Measurements from ENCODE around the gene JAKMIP1.
A peak's percentile ranks its signal among the peaks of the same experiment; 100 is the strongest.

Gene JAKMIP1

DNA sequence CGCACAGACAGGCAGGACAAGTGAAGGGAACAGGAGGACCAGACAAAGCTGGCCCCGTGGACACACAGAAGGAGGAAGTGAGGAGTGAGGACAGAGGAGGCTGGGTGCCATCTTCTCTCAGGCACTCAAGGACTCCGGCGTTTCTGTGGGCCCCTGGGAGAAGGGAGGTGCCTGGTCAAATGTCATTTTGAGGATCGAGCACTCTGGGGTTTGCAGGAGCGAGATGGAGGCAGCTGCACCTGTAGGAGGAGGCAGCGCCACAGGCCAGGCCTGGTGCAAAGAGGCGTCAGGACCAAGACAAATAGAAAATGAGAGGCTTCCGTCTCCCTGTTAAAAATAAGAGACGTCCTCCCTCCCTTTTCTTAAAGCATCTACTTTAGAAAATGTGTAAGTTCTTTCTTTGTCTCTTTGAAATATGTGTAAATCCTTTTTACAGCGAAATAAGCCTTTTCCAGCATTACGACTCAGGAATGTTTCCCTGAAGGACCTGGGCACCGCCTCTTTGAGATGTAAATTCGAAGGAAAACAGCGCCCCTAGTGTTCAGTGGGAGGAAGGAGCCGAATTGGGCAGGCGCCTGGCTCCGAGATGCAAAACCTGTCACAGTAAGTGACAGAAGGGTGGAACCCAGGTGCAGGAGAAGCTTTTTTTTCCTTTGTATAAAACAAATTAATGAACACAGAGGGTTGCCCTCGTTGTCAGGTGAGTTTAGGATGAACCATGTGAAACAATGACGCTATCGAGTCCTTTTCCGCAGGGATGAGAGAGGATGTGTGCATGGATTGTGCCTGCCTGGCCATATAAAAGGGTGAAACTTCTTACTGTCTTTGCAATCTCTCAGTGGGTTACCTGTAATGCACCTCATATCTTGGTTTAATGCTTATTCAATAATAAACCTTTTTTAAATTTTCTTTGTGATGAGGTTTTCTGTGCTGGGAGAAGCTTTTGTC lies 180.8 kb downstream of the JAKMIP1 start:
- Histone ChIP-seq H3K9me3 (ENCODE audit: insufficient read depth, low read depth, low read length) (no peaks in the 10 kb centered on the region), H3K27me3 (ENCODE audit: insufficient read depth, low read length, poor library complexity, severe bottlenecking) (no peaks in the 10 kb centered on the region), H3K79me2 (ENCODE audit: insufficient read depth, low read length) (no peaks in the 10 kb centered on the region), H3K4me2 (ENCODE audit: low read depth, low read length, poor library complexity, severe bottlenecking) (no peak overlapping the region), H3K36me3 (ENCODE audit: insufficient read depth, low read length) (no peaks in the 10 kb centered on the region), H2AFZ (ENCODE audit: low read length) (no peak overlapping the region), H3K4me3 (ENCODE audit: low read length, poor library complexity, severe bottlenecking) (no peak overlapping the region), H3K4me1 (ENCODE audit: insufficient read depth, low read length, poor library complexity, severe bottlenecking) (no peaks in the 10 kb centered on the region), H3F3A (ENCODE audit: low read depth) (no peaks in the 10 kb centered on the region), H3K9ac (ENCODE audit: low read depth, low read length, poor library complexity, severe bottlenecking) (no peak overlapping the region), H3K9me2 (replicated peaks; ENCODE audit: low read depth, low read length) (no peaks in the 10 kb centered on the region), H4K20me1 (ENCODE audit: insufficient read depth, low read length, poor library complexity, severe bottlenecking) (no peaks in the 10 kb centered on the region)
- TF ChIP-seq CTCF (conservative IDR thresholded peaks at IDR 0.05; ENCODE audit: low read length) (peak; percentile 88), EZH2phosphoT487 (IDR thresholded peaks at IDR 0.05; ENCODE audit: borderline replicate concordance) (no peak)

DNA sequence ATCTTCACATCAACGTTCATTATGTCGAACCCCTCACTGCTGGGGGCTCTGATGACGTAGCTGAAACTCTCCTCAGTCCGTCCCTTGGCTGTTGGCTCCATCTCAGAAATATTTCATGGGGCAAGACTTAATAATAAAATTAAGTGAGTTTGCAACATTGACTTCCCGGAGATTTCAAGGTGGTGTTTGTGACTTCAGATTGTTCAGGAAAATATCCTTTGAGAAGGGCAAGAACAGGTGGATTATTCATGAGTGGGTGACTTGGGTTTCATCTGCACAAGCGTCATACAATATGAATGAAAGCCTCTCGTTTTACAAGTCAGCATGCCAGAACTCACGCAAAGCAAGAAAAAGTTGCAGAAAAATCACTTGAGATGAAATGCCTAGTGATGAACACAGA lies 182.0 kb downstream of the JAKMIP1 start, which contains the start of gene C4orf50:
Gene C4orf50 (minus strand): TSS at position 101 of the 400 bp plus-strand sequence.
- Histone ChIP-seq H3K4me2 (ENCODE audit: low read depth, low read length, poor library complexity, severe bottlenecking) (no peak within 1 kb of the TSS), H3K27me3 (ENCODE audit: insufficient read depth, low read length, poor library complexity, severe bottlenecking) (no peaks in the 10 kb centered on the region), H3F3A (ENCODE audit: low read depth) (no peaks in the 10 kb centered on the region), H3K9ac (ENCODE audit: low read depth, low read length, poor library complexity, severe bottlenecking) (no peak within 1 kb of the TSS), H3K9me3 (ENCODE audit: insufficient read depth, low read depth, low read length) (no peaks in the 10 kb centered on the region), H2AFZ (ENCODE audit: low read length) (no peak within 1 kb of the TSS), H3K9me2 (replicated peaks; ENCODE audit: low read depth, low read length) (no peaks in the 10 kb centered on the region), H3K36me3 (ENCODE audit: insufficient read depth, low read length) (no peaks in the 10 kb centered on the region), H4K20me1 (ENCODE audit: insufficient read depth, low read length, poor library complexity, severe bottlenecking) (no peaks in the 10 kb centered on the region), H3K4me1 (ENCODE audit: insufficient read depth, low read length, poor library complexity, severe bottlenecking) (no peaks in the 10 kb centered on the region), H3K79me2 (ENCODE audit: insufficient read depth, low read length) (no peaks in the 10 kb centered on the region), H3K4me3 (ENCODE audit: low read length, poor library complexity, severe bottlenecking) (no peak within 1 kb of the TSS)
- TF ChIP-seq CTCF (conservative IDR thresholded peaks at IDR 0.05; ENCODE audit: low read length) (no peak), EZH2phosphoT487 (IDR thresholded peaks at IDR 0.05; ENCODE audit: borderline replicate concordance) (no peak)

DNA sequence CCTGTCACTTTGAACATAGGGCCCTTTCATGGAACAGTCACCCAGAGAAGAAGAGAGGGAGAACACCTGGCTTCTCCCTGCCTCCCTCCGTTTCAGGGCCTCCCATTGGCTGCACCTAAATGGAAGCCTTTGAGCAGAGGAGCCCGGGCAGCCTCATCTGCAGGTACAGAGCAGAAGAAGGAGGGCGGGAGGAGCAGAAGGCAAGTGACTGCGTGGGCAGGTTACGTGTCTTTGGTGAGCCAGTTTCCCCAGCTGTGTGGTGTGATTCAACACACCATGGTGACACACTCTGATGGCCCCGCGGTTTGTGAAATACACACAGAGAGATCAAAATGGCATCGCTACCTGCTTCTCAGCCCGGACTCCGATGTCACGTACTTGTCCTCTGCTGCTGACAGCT lies 182.5 kb downstream of the JAKMIP1 start:
- no peaks in the 10 kb centered on the region for H3F3A ChIP-seq (ENCODE audit: low read depth)
- no peaks in the 10 kb centered on the region for H3K4me1 ChIP-seq (ENCODE audit: insufficient read depth, low read length, poor library complexity, severe bottlenecking)
- no peaks in the 10 kb centered on the region for H4K20me1 ChIP-seq (ENCODE audit: insufficient read depth, low read length, poor library complexity, severe bottlenecking)
- H3K4me3 ChIP-seq (ENCODE audit: low read length, poor library complexity, severe bottlenecking) = no peak overlapping the region
- H3K9me2 ChIP-seq (replicated peaks; ENCODE audit: low read depth, low read length) = no peaks in the 10 kb centered on the region
- H3K9ac ChIP-seq (ENCODE audit: low read depth, low read length, poor library complexity, severe bottlenecking) = no peak overlapping the region
- H3K27me3 ChIP-seq (ENCODE audit: insufficient read depth, low read length, poor library complexity, severe bottlenecking) = no peaks in the 10 kb centered on the region
- H3K79me2 ChIP-seq (ENCODE audit: insufficient read depth, low read length) = no peaks in the 10 kb centered on the region
- H3K36me3 ChIP-seq (ENCODE audit: insufficient read depth, low read length) = no peaks in the 10 kb centered on the region
- TF ChIP-seq CTCF (conservative IDR thresholded peaks at IDR 0.05; ENCODE audit: low read length) (no peak), EZH2phosphoT487 (IDR thresholded peaks at IDR 0.05; ENCODE audit: borderline replicate concordance) (no peak)
- H3K4me2 ChIP-seq (ENCODE audit: low read depth, low read length, poor library complexity, severe bottlenecking) = no peak overlapping the region
- no peak overlapping the region for H2AFZ ChIP-seq (ENCODE audit: low read length)
- no peaks in the 10 kb centered on the region for H3K9me3 ChIP-seq (ENCODE audit: insufficient read depth, low read depth, low read length)

Measured in Loucy (cell line).